Right cardiac atrium (tissue), 5 donors: ENCODE data around the gene C3orf20. TPM values are rescaled to one million over a fixed set of nuclear protein-coding genes. Genes with fewer than 3 reads are reported as not detected.
A peak's percentile ranks its signal among the peaks of the same experiment; 100 is the strongest.

Experiments
- ATAC-seq, 2 donors: fragments of 200-7000 bp; cut with Tn5 transposase; one replicate each; pipeline versions ENCODE4 v1.8.0 to v1.9.1; 2020; ENCODE audit warnings: moderate library complexity in 2 of 2, mild to moderate bottlenecking in 1 of 2
- DNase-seq, 3 donors: peaks; one replicate each; pipeline ENCODE4 v3.0.0-alpha.2; 2020
- H3K27ac ChIP-seq: one replicate; pipeline ENCODE4 v1.5.1; 2013; ENCODE audit warnings: mild to moderate bottlenecking, low read length, control low read depth, moderate library complexity
- H3K27me3 ChIP-seq: one replicate; pipeline ENCODE4 v1.6.1; 2013; ENCODE audit not compliant: control insufficient read depth, insufficient read depth
- H3K4me1 ChIP-seq: one replicate; pipeline ENCODE4 v1.6.1; 2013; ENCODE audit warnings: low read length; ENCODE audit not compliant: control insufficient read depth, insufficient read depth
- H3K4me3 ChIP-seq: one replicate; pipeline ENCODE4 v1.5.1; 2013; ENCODE audit warnings: low read length, control low read depth
- H3K9me3 ChIP-seq: one replicate; pipeline ENCODE4 v1.6.1; 2013; ENCODE audit warnings: low read length; ENCODE audit not compliant: control insufficient read depth
- WGBS: extraction: QIAGEN DNeasy Blood & Tissue Kit; methylation state at CpG from one replicate; pipeline ENCODE4 v1.1.7; 2013; 5-methylcytosine and 5-hydroxymethylcytosine counted together
- intact Hi-C, 4 donors: fragments of 100-400 bp; cut with DNase I; formaldehyde crosslinking; loops; one replicate each; pipeline versions ENCODE4 v1.11.0 to v1.14.0; 2022 to 2023
- long read RNA-seq, 4 donors: library from polyadenylated mRNA; unstranded; transcript quantifications; one replicate each; pipeline ENCODE4 v2.0.0, GENCODE V29; 2020 to 2021
- polyA plus RNA-seq: library from polyadenylated mRNA; stranded (reverse); fragments of 200-250 nt; gene quantifications from one replicate; pipeline ENCODE4 v1.2.3, GENCODE V29; 2013
- total RNA-seq, 4 donors: library from RNA; stranded (reverse); fragmentation: NEBNext Ultra II Directional; extraction: Animal tissue kit (Norgen Biotek cat#: 25700); gene quantifications; one replicate each; pipeline ENCODE4 v1.2.1, GENCODE V29; 2021
- donor health status: healthy with polysubstance abuse.
- donor health status: DM: no; HTN: yes; CAD: no.
- donor health status: DM: no; HTN: no; CAD: no.
- donor health status: DM: no; HTN: yes; CAD: no; lungs with severe emphysema.
- donor health status: DM: yes; HTN: yes; CAD: no.

The C3orf20 gene
- total RNA-seq (under 1 TPM in 1 of 4 donors, not detected in 3; 0.11 TPM), polyA plus RNA-seq (0.02 TPM)
- long read RNA-seq, donor 1, result 0 reads
- long read RNA-seq, donor 2, result 0 reads
- long read RNA-seq, donor 3, partial matches to known transcripts, result 0 of 3 reads
- long read RNA-seq, donor 3, other reads (novel, unspliced or antisense), result 3 of 3 reads
- long read RNA-seq, donor 4, result 0 reads

- H3K27me3 ChIP-seq, result no peaks in the 10 kb centered on the region
- 77% methylated on average over 7 of the region's 7 CpGs for WGBS
- H3K4me3 ChIP-seq, result no peak within 1 kb of the TSS
- DNase-seq (no peak), ATAC-seq (no peak)
- intact Hi-C loops, result loop anchor here in 3 of 4 donors (2.0 to 10.0 kb wide), 3 partner anchors 240 to 247 kb away; no protein-coding TSS in a partner anchor
- no peak within 1 kb of the TSS for H3K27ac ChIP-seq
- no peaks in the 10 kb centered on the region for H3K4me1 ChIP-seq
- no peaks in the 10 kb centered on the region for H3K9me3 ChIP-seq
These were observed at the start of gene C3orf20 for GRCh38 chr3:14674841-14675240. C3orf20 (plus strand) TSS chr3:14675141; CDS start chr3:14682714, 7,573 bp downstream.

- 74% methylated on average over 6 of the region's 6 CpGs for WGBS
- intact Hi-C loops, result no loop called here
- DNase-seq, result no peak
- H3K27me3 ChIP-seq, result no peaks in the 10 kb centered on the region
- H3K9me3 ChIP-seq, result no peaks in the 10 kb centered on the region
- ATAC-seq, result no peak
- no peak overlapping the region for H3K4me3 ChIP-seq
- no peak overlapping the region for H3K27ac ChIP-seq
- no peaks in the 10 kb centered on the region for H3K4me1 ChIP-seq
These were observed 49.5 kb upstream of the C3orf20 start for GRCh38 chr3:14625443-14625842.

DNA sequence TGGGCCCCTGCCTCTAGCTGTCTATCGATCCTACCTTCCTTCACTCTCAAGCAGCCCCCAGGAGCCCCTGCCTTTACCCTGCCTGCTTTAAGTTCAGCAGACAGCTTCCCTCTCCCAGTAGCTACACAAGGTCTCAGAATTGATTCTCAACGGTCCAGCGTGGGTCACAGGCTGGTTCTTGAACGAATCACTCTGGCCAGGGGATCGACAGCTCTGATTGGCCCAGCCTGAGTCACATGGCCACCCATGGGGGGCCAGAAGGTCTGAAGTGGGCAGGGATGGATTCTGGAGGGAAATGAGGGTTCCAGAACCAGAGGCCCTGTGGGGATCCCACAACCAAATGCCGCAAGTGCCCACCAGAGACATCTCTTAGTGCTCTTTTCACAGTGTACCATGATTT, 47.1 kb upstream of the C3orf20 start:
- no peak overlapping the region for H3K4me3 ChIP-seq
- intact Hi-C loops, result no loop called here
- ATAC-seq (no peak), DNase-seq (no peak)
- 82% methylated on average over 6 of the region's 6 CpGs for WGBS
- H3K9me3 ChIP-seq, result no peaks in the 10 kb centered on the region
- no peak overlapping the region for H3K27ac ChIP-seq
- H3K4me1 ChIP-seq, result no peaks in the 10 kb centered on the region
- no peaks in the 10 kb centered on the region for H3K27me3 ChIP-seq

DNA sequence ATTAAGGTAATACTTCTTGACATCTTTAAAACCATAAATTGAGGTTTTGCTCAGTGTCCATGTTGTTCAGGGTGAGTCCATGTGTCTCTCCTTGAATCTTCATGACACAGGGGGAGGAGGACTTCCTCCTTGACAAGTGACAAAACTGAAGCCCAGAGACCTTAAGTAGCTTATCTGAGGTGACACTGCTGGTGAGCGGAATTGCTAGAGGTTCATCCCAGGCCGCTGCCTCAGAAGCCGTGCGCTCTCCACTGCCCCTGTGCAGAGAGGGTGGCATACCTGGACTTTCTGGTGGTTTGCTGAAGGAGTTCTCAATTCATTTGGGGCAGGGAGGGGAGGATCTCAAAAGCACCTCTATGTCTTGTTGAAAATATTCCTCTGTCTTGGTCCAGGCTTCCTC, 46.5 kb upstream of the C3orf20 start:
- ATAC-seq, result no peak
- Histone ChIP-seq H3K27me3 (no peaks in the 10 kb centered on the region), H3K27ac (no peak overlapping the region), H3K9me3 (no peaks in the 10 kb centered on the region), H3K4me3 (no peak overlapping the region), H3K4me1 (no peaks in the 10 kb centered on the region)
- WGBS, result 71% methylated on average over 4 of the region's 4 CpGs
- no peak for DNase-seq
- intact Hi-C loops, result no loop called here

DNA sequence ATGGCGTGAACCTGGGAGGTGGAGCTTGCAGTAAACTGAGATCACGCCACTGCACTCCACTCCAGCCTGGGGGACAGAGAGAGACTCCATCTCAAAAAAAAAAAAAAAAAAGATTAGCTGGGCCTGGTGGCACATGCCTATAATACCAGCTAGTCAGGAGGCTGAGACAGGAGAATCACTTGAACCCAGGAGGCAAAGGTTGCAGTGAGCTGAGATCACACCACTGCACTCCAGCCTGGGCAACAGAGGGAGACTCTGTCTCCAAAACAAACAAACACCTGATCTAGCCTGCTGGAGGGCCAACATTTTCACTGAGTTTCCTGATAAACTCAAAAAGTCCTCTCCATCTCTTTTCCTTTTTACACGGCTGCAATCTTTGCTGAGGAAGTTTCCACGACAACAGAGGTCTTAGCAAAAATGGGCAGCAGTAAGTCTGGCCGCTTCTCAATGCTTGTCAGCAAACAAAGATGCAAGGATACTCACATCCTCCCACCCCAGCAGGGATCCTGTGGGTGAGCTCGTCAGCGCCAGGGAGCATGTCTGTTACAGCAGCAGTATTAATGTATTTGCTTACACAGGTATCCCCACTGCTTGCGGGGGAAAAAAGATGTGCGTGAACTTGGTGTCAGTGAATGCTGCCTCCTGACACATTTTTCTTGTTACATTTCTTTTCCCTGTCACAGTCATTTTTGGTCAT, 44.4 kb upstream of the C3orf20 start:
- no peak for ATAC-seq
- 63% methylated on average over 9 of the region's 9 CpGs for WGBS
- no peaks in the 10 kb centered on the region for H3K9me3 ChIP-seq
- DNase-seq, result no peak
- H3K4me1 ChIP-seq, result no peaks in the 10 kb centered on the region
- H3K27ac ChIP-seq, result no peak overlapping the region
- no peak overlapping the region for H3K4me3 ChIP-seq
- H3K27me3 ChIP-seq, result no peaks in the 10 kb centered on the region
- intact Hi-C loops, result no loop called here

DNA sequence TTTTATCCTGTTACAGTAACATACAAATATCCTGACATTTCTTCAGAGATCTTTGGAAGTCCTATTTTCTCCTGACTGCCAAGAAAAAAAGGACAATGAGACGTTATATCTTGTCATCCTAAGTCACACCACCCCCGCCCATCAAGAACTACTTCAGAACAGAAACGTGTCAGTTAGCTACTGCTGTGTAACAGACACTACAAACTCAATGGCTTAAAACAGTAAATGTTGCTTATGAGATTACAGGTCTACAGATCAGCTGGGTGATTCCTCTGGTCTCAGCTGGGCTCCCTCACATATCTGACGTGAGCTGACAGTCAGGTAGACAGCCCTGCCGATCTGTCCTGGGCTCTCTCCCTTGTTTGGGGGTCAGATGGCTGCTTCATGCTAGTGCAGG, 43.8 kb upstream of the C3orf20 start:
- ATAC-seq (no peak), DNase-seq (no peak)
- no peaks in the 10 kb centered on the region for H3K27me3 ChIP-seq
- H3K4me1 ChIP-seq, result no peaks in the 10 kb centered on the region
- H3K4me3 ChIP-seq, result no peak overlapping the region
- WGBS, result 76% methylated on average over 5 of the region's 5 CpGs
- no peaks in the 10 kb centered on the region for H3K9me3 ChIP-seq
- no peak overlapping the region for H3K27ac ChIP-seq
- intact Hi-C loops, result no loop called here

- Histone ChIP-seq H3K4me1 (no peaks in the 10 kb centered on the region), H3K9me3 (no peaks in the 10 kb centered on the region), H3K27me3 (no peaks in the 10 kb centered on the region), H3K4me3 (no peak overlapping the region), H3K27ac (no peak overlapping the region)
- WGBS, result 80% methylated on average over 8 of the region's 8 CpGs
- DNase-seq (no peak), ATAC-seq (no peak)
- intact Hi-C loops, result no loop called here
These were observed 43.1 kb upstream of the C3orf20 start for GRCh38 chr3:14631687-14632441.

GRCh38 chr3:14632442-14632930, 42.5 kb upstream of the C3orf20 start:
- Histone ChIP-seq H3K27ac (no peak overlapping the region), H3K27me3 (no peaks in the 10 kb centered on the region), H3K9me3 (no peaks in the 10 kb centered on the region), H3K4me1 (no peaks in the 10 kb centered on the region), H3K4me3 (no peak overlapping the region)
- intact Hi-C loops, result no loop called here
- no peak for DNase-seq
- ATAC-seq, result no peak
- 50% methylated on average over 4 of the region's 4 CpGs for WGBS

- no peak for DNase-seq
- WGBS, result 85% methylated on average over 6 of the region's 6 CpGs
- peak in 1 of 2 donors; percentile 8 for ATAC-seq
- Histone ChIP-seq H3K4me1 (no peaks in the 10 kb centered on the region), H3K27me3 (no peaks in the 10 kb centered on the region), H3K27ac (no peak overlapping the region), H3K9me3 (no peaks in the 10 kb centered on the region), H3K4me3 (no peak overlapping the region)
- intact Hi-C loops, result no loop called here
These were observed 41.5 kb upstream of the C3orf20 start for GRCh38 chr3:14633417-14633816.

DNA sequence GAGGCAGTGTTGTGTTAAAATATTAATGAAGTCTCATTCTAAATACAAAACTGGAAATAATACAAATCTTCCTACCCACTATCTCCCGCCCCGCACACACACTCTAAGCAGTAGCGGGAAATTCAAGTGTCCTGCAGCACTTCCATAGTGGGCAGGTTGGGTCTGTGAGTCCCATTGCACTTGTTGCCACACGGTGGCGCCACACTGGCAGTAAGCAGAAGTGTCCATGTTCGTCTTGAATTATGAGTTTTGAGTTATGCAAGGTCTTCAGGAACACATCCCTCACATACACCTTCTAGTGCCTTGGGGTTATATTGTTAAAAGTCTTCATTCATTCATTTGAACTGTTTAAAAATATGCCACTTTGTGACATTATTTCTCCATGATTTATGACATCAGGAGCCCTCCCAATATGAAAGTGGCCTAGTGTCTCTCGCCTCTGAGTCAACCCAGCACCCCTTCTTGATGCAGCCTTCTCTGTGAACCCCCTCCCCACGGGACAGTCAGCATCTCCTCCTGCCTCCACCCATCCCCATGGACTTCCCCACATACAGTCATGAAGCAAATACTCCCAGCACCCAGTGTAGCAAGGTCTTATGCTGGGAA, 41.0 kb upstream of the C3orf20 start:
- no peak overlapping the region for H3K4me3 ChIP-seq
- DNase-seq, result peak; percentile 61 to 85 (median 77)
- no peaks in the 10 kb centered on the region for H3K9me3 ChIP-seq
- ATAC-seq, result peak; percentile 49 to 79
- no peak overlapping the region for H3K27ac ChIP-seq
- H3K27me3 ChIP-seq, result no peaks in the 10 kb centered on the region
- WGBS, result 29% methylated on average over 8 of the region's 8 CpGs
- no peaks in the 10 kb centered on the region for H3K4me1 ChIP-seq
- intact Hi-C loops, result no loop called here
